Left forelimb (tissue), 1 donor: ENCODE results near the gene LUC7L3.
"Not testable (repeated sequence)": the region's sequence is repeated elsewhere in the genome, so short reads cannot be mapped to it uniquely, and the experiment has no call there.

Experiments
- DNase-seq: peaks from one replicate; pipeline ENCODE4 v3.0.0-alpha.2; 2018; ENCODE audit warnings: low spot score

LUC7L3 gene

GRCh38 chr17:50783193-50783660, 63.8 kb downstream of the LUC7L3 start:
- peak; percentile 92 for DNase-seq

- DNase-seq: no peak
These were observed 64.5 kb downstream of the LUC7L3 start for GRCh38 chr17:50783905-50784304.

- DNase-seq: no peak
These were observed 65.7 kb downstream of the LUC7L3 start for GRCh38 chr17:50785126-50785525.

GRCh38 chr17:50785946-50786570, 66.7 kb downstream of the LUC7L3 start:
- DNase-seq: no peak

GRCh38 chr17:50787106-50787505, 67.7 kb downstream of the LUC7L3 start:
- no peak for DNase-seq

GRCh38 chr17:50790618-50791017, 71.2 kb downstream of the LUC7L3 start:
- no peak for DNase-seq

- DNase-seq: no peak
These were observed 72.7 kb downstream of the LUC7L3 start for GRCh38 chr17:50792132-50792531.

- DNase-seq: no peak
These were observed 73.6 kb downstream of the LUC7L3 start for GRCh38 chr17:50793007-50793406.

GRCh38 chr17:50794361-50794760, 75.0 kb downstream of the LUC7L3 start:
- no peak for DNase-seq

- DNase-seq: no peak
These were observed 77.9 kb downstream of the LUC7L3 start for GRCh38 chr17:50797135-50797810.

GRCh38 chr17:50798424-50799288, 79.3 kb downstream of the LUC7L3 start:
- DNase-seq: no peak

- DNase-seq: no peak
These were observed 80.2 kb downstream of the LUC7L3 start for GRCh38 chr17:50799582-50799981.

GRCh38 chr17:50800196-50800700, 80.8 kb downstream of the LUC7L3 start:
- no peak for DNase-seq

GRCh38 chr17:50802609-50803571, 83.5 kb downstream of the LUC7L3 start:
- no peak for DNase-seq

GRCh38 chr17:50803676-50804075, 84.3 kb downstream of the LUC7L3 start:
- no peak for DNase-seq

- DNase-seq: not testable (repeated sequence)
These were observed 85.5 kb downstream of the LUC7L3 start for GRCh38 chr17:50804749-50805475.

- DNase-seq: no peak
These were observed 86.1 kb downstream of the LUC7L3 start for GRCh38 chr17:50805486-50805885.
